Kidney epithelial cell (primary cell): ENCODE data around the gene ZNF524. TPM values are rescaled to one million over a fixed set of nuclear protein-coding genes. Genes with fewer than 3 reads are reported as not detected.

Experiments used
- DNase-seq: peaks from one replicate; pipeline ENCODE4 v3.0.0-alpha.2; 2010; ENCODE audit warnings: low read depth
- H3K27me3 ChIP-seq: 2 replicates; pipeline ENCODE4 v1.6.0; 2011; ENCODE audit warnings: low read length; ENCODE audit not compliant: control insufficient read depth, insufficient read depth
- H3K36me3 ChIP-seq: 2 replicates; pipeline ENCODE4 v1.5.1; 2011; ENCODE audit warnings: low read length; ENCODE audit not compliant: control insufficient read depth, insufficient read depth
- H3K4me3 ChIP-seq: 2 replicates; pipeline ENCODE4 v1.5.1; 2011; ENCODE audit warnings: low read depth, mild to moderate bottlenecking, control low read depth, low read length
- total RNA-seq: library from RNA; depleted of rRNA; stranded (reverse); fragments of >200 nt; gene quantifications from 2 replicates; pipeline ENCODE4 v1.2.3, GENCODE V29; 2015
- TF ChIP-seq, protein P1 (sequence below): IDR thresholded peaks from 2 replicates; pipeline ENCODE4 v1.5.1; 2011; ENCODE audit warnings: mild to moderate bottlenecking, moderate library complexity, low read length, control low read depth, inconsistent platforms; ENCODE audit not compliant: insufficient read depth, poor library complexity, severe bottlenecking

ZNF524 gene, protein sequence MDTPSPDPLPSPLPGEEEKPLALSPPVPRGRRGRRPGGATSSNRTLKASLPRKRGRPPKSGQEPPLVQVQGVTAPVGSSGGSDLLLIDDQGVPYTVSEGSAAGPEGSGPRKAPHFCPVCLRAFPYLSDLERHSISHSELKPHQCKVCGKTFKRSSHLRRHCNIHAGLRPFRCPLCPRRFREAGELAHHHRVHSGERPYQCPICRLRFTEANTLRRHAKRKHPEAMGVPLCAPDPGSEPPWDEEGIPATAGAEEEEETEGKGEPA
- 32.7 and 35.0 TPM in 2 replicates for total RNA-seq

DNA sequence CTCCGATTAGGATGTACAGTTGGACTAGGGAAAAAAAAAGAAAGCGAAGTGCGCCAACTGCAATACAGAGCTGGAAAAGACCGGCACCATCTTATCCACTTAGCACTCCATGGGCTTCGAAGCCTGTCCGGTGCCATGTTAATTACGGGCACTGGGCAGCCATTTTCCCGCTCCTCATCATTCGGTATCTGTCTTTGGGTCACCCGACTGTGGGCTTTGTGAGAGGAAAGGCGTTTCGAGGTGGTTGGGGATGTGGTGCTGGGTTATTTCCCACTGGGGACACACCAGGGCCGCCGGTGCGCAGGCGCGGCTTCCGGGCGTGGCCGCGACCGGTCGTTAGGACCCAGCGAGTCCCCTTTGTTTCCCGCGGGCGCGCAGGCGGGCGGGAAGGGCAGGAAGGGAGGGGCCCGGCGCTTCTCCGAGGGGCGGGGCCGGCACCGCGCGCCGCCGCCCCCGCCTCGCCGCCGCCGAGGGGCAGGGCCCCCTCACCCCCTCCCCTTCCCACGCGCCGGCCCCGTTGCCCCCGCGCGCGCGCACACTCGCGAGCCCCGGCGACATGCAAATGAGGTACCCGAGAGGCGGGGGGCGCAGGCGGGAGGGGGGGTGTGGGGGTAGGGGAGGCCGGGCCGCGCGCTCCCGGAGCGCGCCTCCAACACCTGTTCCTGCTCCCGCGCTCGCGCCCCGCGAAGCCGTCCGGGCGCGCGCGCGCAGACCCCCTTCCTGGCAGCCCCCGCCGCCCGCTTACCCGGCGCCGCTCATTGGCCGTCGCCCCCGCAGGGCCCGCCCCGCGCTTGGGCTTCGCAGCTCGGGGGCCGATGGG lies at the start of gene ZNF524:
TSS of gene ZNF524 (plus strand) at position 447 of the 820 bp plus-strand sequence. CDS start 1,825 bp downstream, outside the sequence.
- TF ChIP-seq, protein P1, sequence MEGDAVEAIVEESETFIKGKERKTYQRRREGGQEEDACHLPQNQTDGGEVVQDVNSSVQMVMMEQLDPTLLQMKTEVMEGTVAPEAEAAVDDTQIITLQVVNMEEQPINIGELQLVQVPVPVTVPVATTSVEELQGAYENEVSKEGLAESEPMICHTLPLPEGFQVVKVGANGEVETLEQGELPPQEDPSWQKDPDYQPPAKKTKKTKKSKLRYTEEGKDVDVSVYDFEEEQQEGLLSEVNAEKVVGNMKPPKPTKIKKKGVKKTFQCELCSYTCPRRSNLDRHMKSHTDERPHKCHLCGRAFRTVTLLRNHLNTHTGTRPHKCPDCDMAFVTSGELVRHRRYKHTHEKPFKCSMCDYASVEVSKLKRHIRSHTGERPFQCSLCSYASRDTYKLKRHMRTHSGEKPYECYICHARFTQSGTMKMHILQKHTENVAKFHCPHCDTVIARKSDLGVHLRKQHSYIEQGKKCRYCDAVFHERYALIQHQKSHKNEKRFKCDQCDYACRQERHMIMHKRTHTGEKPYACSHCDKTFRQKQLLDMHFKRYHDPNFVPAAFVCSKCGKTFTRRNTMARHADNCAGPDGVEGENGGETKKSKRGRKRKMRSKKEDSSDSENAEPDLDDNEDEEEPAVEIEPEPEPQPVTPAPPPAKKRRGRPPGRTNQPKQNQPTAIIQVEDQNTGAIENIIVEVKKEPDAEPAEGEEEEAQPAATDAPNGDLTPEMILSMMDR, result no peak
- Histone ChIP-seq H3K4me3 (peak within 1 kb of the TSS; percentile 91), H3K27me3 (no peaks in the 10 kb centered on the region), H3K36me3 (no peaks in the 10 kb centered on the region)
- DNase-seq, result no peak

DNA sequence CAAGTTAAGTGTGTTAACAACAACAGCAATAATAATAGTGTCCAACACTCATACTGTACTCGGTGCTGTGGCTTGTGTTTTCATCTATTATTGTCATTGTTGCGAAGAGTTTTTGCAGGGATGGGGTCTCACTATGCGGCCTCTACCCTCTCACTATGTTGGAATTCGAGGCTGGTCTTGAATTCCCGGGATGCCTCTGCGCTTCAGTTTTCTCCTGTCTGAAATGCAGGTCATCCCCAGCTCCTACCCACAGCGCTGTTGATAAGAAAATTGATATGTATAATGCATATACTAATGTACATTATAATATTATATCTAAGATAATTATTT lies 49.8 kb upstream of the ZNF524 start:
- TF ChIP-seq, protein P1, result no peak
- DNase-seq, result no peak
- no peaks in the 10 kb centered on the region for H3K36me3 ChIP-seq
- H3K27me3 ChIP-seq, result no peaks in the 10 kb centered on the region
- H3K4me3 ChIP-seq, result no peak overlapping the region

DNA sequence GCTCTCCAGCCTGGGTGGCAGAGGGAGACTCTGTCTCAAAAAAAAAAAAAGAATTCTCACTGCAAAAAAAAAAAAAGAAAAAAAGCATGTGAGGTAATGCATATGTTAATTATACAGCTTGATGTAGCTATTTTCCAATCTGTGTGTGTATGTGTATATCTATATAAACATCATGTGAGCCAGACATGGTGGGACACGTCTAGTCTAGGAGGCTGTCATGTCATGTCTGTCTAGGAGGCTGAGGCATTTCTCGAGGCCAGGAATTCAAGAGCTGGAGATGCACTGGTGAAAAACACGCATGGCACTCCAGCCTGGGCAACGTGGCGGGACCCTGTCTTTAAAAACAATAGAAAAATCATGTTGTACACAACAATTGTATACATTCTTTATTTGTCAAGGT lies 47.9 kb upstream of the ZNF524 start:
- no peak for DNase-seq
- Histone ChIP-seq H3K36me3 (no peaks in the 10 kb centered on the region), H3K27me3 (no peaks in the 10 kb centered on the region), H3K4me3 (no peak overlapping the region)
- TF ChIP-seq, protein P1, result no peak

DNA sequence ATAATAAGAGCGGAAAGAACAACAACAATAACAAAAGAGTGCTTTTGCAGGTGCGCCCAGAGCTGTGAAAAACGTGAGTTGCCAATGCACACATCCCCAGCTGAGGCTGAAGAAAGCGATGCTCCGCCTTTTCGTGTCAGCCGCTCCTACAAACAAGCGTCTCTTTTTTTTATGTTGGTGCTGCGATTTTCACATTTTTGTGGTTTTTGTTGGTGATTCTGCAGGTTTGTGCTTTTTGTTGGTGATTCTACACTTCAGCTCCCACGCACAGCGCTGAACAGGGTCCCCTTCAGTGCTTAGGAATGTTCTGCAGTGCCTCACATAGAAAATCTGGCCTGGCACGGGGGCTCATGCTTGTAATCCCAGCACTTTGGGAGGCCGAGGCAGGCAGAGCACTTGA lies 47.5 kb upstream of the ZNF524 start:
- TF ChIP-seq, protein P1, result no peak
- no peaks in the 10 kb centered on the region for H3K36me3 ChIP-seq
- no peak overlapping the region for H3K4me3 ChIP-seq
- DNase-seq, result peak; percentile 68
- H3K27me3 ChIP-seq, result no peaks in the 10 kb centered on the region

DNA sequence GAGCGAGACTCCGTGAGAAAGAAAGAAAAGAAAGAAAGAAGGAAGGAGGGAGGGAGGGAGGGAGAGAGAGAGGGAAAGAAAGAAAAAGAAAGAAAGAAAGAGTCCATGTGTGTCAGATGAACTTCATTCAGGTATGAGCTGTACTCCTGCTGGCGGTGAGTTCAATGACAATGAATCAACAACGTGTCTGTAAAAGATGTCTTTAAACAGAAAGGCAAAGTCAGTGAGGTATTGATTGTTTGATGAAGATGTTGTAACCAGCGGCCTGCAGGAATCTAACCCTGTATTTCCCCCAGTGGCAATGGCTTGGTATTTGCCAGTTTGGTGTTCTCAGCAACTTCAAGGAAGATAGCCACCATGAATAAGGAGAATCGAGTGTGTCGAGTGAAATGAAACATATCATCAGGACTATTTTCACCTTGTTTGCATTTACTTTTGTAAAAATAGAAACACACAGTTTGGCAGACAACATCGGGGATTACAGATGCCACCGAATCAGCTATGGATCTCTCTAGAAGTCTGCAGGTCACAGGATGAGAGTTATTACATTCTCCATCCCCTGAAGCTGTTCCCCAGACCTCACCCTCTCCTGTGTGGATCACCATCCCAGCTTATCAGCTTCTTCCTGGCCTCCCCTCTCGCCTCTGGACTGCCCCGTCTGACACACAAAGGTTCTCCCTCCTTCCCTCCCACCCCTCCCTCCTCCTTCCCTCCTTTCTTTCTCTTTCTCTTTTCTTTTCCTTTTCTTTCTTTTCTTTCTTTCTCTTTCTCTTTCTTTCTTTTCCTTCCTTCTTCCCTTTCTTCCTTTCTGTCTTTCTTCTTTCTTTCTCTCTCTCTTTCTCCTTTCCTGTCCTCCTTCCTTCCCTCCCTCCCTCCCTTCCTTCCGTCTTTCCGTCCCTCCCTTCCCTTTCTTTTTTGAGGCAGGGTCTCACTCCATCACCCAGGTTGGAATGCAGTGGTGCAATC lies 46.6 kb upstream of the ZNF524 start:
- TF ChIP-seq, protein P1, result no peak
- H3K27me3 ChIP-seq, result no peaks in the 10 kb centered on the region
- no peak for DNase-seq
- H3K36me3 ChIP-seq, result no peaks in the 10 kb centered on the region
- H3K4me3 ChIP-seq, result no peak overlapping the region
